ENCODE measurements around the gene KIF2A. TPM values are rescaled to one million over a fixed set of nuclear protein-coding genes. Genes with fewer than 3 reads are reported as not detected.

KIF2A gene
- total RNA-seq, 2 donors from 2014 or later: 190 to 201 TPM

Other genes starting within 250 kb of the KIF2A start
- 10 to 100 TPM; 30.8 to 40.4 TPM for gene DIMT1, start 97.7 kb downstream of the KIF2A start, total RNA-seq
- 10 to 100 TPM; 33.5 to 77.2 TPM for gene IPO11, start 106.6 kb downstream of the KIF2A start, total RNA-seq